Measurements from ENCODE around the gene DBH.

DBH gene

DNA sequence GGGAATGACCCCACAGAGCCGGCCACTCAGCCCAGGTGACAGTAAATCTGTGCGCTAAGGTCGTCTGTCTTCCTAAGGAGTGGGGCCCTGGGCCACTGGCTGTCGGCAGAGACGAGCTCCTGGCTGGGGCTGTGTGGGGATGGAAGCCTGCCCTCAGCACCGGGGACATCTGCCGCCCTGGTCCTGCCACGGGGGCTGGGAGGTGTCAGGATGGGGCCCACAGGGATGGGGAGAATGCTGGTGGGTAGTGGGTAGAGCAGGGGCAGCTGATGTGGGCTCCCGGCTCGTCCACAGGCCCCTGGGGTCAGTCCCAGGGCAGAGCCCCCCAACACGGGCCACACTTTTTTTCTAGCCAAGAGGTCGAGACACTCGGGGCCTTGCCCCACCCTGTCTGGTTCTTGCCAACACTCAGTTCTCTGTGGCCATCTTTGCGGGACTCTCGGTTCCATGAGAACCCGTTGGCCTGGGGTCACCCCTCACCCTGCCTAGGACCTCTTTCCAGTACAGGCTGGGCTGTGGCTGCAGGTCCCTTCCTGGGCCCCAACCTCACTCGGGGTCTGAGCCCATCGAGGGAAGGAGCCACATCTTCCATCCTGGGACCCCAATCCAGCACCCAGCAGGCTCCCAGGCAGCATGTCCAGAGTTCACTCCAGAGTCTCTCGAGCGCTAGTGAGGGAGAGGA lies 45.0 kb downstream of the DBH start:
- no peak overlapping the region for H3K4me3 ChIP-seq (ENCODE audit: low read depth, low read length)
- TF ChIP-seq, protein P1, sequence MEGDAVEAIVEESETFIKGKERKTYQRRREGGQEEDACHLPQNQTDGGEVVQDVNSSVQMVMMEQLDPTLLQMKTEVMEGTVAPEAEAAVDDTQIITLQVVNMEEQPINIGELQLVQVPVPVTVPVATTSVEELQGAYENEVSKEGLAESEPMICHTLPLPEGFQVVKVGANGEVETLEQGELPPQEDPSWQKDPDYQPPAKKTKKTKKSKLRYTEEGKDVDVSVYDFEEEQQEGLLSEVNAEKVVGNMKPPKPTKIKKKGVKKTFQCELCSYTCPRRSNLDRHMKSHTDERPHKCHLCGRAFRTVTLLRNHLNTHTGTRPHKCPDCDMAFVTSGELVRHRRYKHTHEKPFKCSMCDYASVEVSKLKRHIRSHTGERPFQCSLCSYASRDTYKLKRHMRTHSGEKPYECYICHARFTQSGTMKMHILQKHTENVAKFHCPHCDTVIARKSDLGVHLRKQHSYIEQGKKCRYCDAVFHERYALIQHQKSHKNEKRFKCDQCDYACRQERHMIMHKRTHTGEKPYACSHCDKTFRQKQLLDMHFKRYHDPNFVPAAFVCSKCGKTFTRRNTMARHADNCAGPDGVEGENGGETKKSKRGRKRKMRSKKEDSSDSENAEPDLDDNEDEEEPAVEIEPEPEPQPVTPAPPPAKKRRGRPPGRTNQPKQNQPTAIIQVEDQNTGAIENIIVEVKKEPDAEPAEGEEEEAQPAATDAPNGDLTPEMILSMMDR (IDR thresholded peaks at IDR 0.05; ENCODE audit: insufficient read depth, low read depth, low read length, missing control alignments) = no peak
- no peak for DNase-seq (ENCODE audit: low read depth)

DNA sequence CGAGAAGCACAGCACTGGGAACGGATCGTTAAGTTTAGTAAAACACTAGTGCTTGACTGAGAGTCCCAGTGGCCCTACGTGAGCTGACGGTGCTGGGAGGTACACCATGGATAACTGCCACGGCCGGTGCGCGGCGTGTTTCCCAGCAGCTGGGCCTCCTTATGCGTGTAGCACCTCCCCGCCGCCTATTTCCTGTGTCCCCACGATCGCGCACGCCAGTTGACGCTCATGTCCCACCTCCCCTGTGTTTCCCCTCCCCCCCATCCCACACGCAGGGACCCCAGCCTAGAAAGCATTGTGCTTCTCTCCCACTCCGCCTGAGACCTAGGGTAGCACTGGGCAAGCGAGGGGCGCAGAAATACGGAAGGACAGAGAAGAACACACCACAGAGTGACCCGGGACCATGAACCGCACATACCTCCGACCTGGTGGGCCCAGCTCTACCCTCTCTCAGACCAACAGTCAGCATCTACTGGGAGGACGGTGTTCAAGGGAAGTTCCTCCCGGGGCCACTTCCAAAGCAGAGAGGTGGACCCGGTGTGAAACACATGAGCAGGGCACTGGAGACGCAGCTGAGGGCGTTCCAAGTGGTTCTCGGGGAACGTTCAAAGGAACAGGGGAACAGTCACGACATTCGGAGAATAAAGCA lies 45.6 kb downstream of the DBH start:
- TF ChIP-seq, protein P1 (IDR thresholded peaks at IDR 0.05; ENCODE audit: insufficient read depth, low read depth, low read length, missing control alignments) = no peak
- DNase-seq (ENCODE audit: low read depth) = no peak
- no peak overlapping the region for H3K4me3 ChIP-seq (ENCODE audit: low read depth, low read length)

DNA sequence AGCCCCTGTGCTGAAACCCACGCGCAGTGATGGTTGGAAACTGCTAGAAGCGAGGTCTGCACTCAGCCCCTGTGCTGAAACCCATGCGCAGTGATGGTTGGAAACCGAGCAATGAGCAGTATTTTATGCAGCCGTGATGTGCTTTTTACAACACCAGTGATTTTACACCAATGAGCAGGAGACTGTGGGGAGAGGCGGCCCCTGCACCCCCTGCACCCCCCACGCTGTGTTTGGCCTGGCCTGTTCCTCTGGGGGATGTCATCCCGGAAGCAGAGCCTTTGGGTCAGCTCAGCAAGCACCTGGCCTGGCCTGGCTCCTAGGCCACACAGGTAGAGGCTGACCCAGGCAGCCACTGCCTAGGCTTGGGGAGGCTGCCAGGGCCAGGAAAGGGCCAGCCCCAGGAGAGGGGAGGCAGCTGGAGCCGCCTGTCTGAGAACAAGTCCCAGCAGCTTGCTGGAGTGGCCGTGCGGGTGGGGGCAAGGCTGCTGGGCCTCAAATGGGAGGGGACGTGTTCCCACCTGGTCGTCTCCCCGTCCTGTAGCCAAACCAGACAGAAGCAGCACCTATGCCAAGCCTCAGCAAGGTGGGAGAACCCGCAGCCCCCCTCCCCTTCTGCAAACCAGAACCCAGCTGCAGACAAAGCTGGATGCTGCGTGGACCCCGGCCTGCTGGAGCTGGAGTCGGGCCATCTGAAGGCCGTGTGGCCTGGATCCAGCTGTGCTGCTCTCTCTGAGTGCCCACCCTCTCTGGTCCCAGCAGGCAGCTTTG lies 46.8 kb downstream of the DBH start:
- no peak overlapping the region for H3K4me3 ChIP-seq (ENCODE audit: low read depth, low read length)
- TF ChIP-seq, protein P1 (IDR thresholded peaks at IDR 0.05; ENCODE audit: insufficient read depth, low read depth, low read length, missing control alignments) = no peak
- no peak for DNase-seq (ENCODE audit: low read depth)

DNA sequence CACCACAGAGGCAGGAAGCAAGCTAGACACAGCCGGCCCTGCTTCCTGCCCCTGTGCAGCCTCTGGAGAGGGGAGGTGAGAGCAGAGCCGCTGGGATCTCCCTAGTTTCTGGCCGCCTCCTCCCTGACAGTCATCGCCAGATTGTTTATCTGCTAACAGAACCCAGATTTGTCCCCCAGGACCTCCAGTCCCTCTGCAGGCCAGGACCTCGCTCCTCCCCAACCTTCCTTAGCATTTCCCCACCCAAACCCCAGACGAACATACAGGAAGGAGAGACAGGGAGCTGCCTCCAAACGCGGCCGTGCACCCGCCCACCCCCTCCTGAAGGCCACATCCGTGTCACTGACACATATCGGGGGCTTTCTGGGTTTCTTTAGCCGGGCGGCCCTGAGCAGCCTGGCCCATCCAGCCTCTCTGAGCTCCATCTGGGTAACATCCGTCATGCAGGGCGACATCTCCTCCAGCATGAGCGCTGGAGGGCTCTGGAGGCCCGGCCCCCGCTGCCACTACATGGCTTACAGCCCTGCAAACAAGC lies 47.5 kb downstream of the DBH start:
- peak; percentile 15 for DNase-seq (ENCODE audit: low read depth)
- no peak overlapping the region for H3K4me3 ChIP-seq (ENCODE audit: low read depth, low read length)
- TF ChIP-seq, protein P1 (IDR thresholded peaks at IDR 0.05; ENCODE audit: insufficient read depth, low read depth, low read length, missing control alignments) = no peak

DNA sequence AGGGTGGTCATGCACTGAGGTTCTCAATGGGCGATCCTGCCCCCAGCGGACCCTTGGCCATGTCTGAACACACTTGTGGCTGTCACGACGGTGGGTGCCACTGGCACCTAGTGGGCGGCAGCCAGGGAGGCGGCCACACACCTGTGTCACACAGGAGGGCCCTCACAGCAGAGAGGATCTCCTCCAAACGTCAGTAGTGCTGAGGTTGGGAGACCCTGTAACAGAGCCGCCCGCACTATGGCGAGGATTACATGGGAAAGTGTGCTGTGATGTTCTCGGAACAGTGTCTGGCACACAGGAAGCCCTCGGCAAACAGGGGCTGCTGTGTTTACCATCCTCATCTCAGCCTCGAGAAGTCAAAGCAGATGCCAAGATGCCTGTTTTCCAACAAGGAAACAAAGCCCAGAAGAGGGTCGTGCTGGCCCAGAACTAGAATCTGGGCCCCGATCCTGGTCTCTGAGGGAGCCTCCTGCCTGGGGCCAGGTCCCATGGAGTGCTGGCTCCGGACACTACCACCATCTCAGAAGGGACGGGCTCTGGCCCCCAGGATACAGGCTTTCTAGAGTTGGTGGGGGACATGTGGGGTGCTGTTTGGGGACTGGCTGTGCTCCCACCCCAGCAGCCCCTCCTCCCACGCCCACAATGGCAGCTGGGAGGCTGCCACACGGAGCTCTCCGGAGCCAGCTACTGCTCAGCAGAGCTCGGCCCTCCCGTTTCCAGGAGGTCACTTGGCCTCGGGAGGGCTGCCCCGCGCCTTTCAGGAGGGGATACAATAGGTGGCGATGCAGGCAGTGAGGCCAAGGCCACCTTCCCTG lies 48.2 kb downstream of the DBH start:
- TF ChIP-seq, protein P1 (IDR thresholded peaks at IDR 0.05; ENCODE audit: insufficient read depth, low read depth, low read length, missing control alignments) = no peak
- H3K4me3 ChIP-seq (ENCODE audit: low read depth, low read length) = no peak overlapping the region
- DNase-seq (ENCODE audit: low read depth) = no peak

DNA sequence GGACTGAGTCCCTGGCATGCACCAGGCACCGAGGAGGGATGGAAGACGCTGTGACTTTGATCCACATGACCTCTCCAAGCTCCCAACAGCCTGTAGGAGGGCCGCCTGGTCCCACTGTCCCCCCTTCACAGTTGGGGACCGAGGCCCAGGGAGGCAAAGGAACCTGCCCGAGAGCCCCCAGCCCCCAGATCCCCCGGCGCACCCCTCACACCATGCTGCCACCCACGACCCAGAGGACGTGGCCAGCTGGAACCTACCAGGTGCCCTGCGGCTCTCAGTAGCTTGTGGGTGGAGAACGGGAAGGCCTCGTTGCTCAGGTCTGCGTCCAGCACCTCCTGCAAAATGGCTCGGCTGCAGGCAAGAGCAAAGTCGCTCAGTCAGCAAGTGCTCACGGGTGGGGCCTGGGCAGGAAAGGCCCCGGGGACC lies 48.8 kb downstream of the DBH start:
- no peak overlapping the region for H3K4me3 ChIP-seq (ENCODE audit: low read depth, low read length)
- no peak for DNase-seq (ENCODE audit: low read depth)
- TF ChIP-seq, protein P1 (IDR thresholded peaks at IDR 0.05; ENCODE audit: insufficient read depth, low read depth, low read length, missing control alignments) = no peak

Measured in GM12865 (cell line).